Head of caudate nucleus (tissue), 42 donors: ENCODE data around the gene KCNK10.

ENCODE experiments used
- DNase-seq, 42 donors: peaks; one replicate each; pipeline versions ENCODE4 v3.0.0 to v3.0.0-alpha.2; 2020 to 2021; ENCODE audit warnings: mixed read lengths in 7 of 42
- intact Hi-C: fragments of 100-400 bp; cut with DNase I; formaldehyde crosslinking; loops from one replicate; pipeline ENCODE4 v1.15.0; 2022

Gene KCNK10

GRCh38 chr14:88196925-88197324, 126.1 kb downstream of the KCNK10 start:
- intact Hi-C loops: no loop called here
- no peak for DNase-seq

GRCh38 chr14:88196116-88196890, 126.8 kb downstream of the KCNK10 start:
- intact Hi-C loops: no loop called here
- no peak for DNase-seq

- intact Hi-C loops: no loop called here
- peak in 17 of 42 donors; percentile 5 to 54 (median 26) for DNase-seq
These were observed 127.4 kb downstream of the KCNK10 start for GRCh38 chr14:88195676-88196075.

- DNase-seq: no peak
- intact Hi-C loops: no loop called here
These were observed 128.5 kb downstream of the KCNK10 start for GRCh38 chr14:88194531-88194930.

- intact Hi-C loops: no loop called here
- no peak for DNase-seq
These were observed 131.5 kb downstream of the KCNK10 start for GRCh38 chr14:88191605-88192004.

- peak in 40 of 42 donors; percentile 23 to 94 (median 78) for DNase-seq
- intact Hi-C loops: loop anchor here (5.0 kb wide), 1 partner anchor 193 kb away; no protein-coding TSS in a partner anchor
These were observed 133.5 kb downstream of the KCNK10 start for GRCh38 chr14:88189417-88190191.

- DNase-seq: peak in 1 of 42 donors; percentile 36
- intact Hi-C loops: loop anchor here (5.0 kb wide), 1 partner anchor 193 kb away; no protein-coding TSS in a partner anchor
These were observed 134.2 kb downstream of the KCNK10 start for GRCh38 chr14:88188745-88189416.

GRCh38 chr14:88185843-88186242, 137.2 kb downstream of the KCNK10 start:
- no peak for DNase-seq
- intact Hi-C loops: loop anchor here (5.0 kb wide), 1 partner anchor 196 kb away; no protein-coding TSS in a partner anchor

- DNase-seq: peak in 1 of 42 donors; percentile 30
- intact Hi-C loops: loop anchor here (5.0 kb wide), 1 partner anchor 197 kb away; no protein-coding TSS in a partner anchor
These were observed 138.1 kb downstream of the KCNK10 start for GRCh38 chr14:88184956-88185355.

- peak in 1 of 42 donors; percentile 38 for DNase-seq
- intact Hi-C loops: no loop called here
These were observed 142.0 kb downstream of the KCNK10 start for GRCh38 chr14:88181072-88181471.

GRCh38 chr14:88179716-88180115, 143.4 kb downstream of the KCNK10 start:
- intact Hi-C loops: no loop called here
- DNase-seq: peak in 1 of 42 donors; percentile 31

- intact Hi-C loops: no loop called here
- DNase-seq: no peak
These were observed 152.7 kb downstream of the KCNK10 start for GRCh38 chr14:88170333-88170732.

- peak in 13 of 42 donors; percentile 6 to 53 (median 23) for DNase-seq
- intact Hi-C loops: loop anchor here (5.0 kb wide), 1 partner anchor 221 kb away; no protein-coding TSS in a partner anchor
These were observed 154.4 kb downstream of the KCNK10 start for GRCh38 chr14:88168498-88169165.

GRCh38 chr14:88168025-88168424, 155.0 kb downstream of the KCNK10 start:
- no peak for DNase-seq
- intact Hi-C loops: loop anchor here (5.0 kb wide), 1 partner anchor 221 kb away; no protein-coding TSS in a partner anchor

- peak in 4 of 42 donors; percentile 8 to 44 (median 30) for DNase-seq
- intact Hi-C loops: loop anchor here (5.0 kb wide), 1 partner anchor 219 kb away; no protein-coding TSS in a partner anchor
These were observed 156.5 kb downstream of the KCNK10 start for GRCh38 chr14:88166616-88167015.

- intact Hi-C loops: loop anchor here (5.0 kb wide), 1 partner anchor 218 kb away; no protein-coding TSS in a partner anchor
These were observed 158.0 kb downstream of the KCNK10 start for GRCh38 chr14:88164906-88165534.

GRCh38 chr14:88163731-88164255, 159.3 kb downstream of the KCNK10 start:
- intact Hi-C loops: no loop called here

More at GRCh38 chr14:88164906-88165534, 158.0 kb downstream of the KCNK10 start:
- DNase-seq: no peak

GRCh38 chr14:88156127-88156526, 166.9 kb downstream of the KCNK10 start:
- intact Hi-C loops: no loop called here
- no peak for DNase-seq

More at GRCh38 chr14:88163731-88164255, 159.3 kb downstream of the KCNK10 start:
- DNase-seq: no peak
